Bronchial epithelial cell (primary cell): ENCODE results near the gene RELL2. TPM values are rescaled to one million over a fixed set of nuclear protein-coding genes. Genes with fewer than 3 reads are reported as not detected.

ENCODE experiments used
- DNase-seq: peaks from one replicate; pipeline ENCODE4 v3.0.0-alpha.2; 2010; ENCODE audit warnings: low read depth
- FAIRE-seq: peaks from 2 replicates; lab custom pipeline; 2011; peaks lifted over from hg19 to GRCh38; lab: Jason Lieb, UNC
- H3K27me3 ChIP-seq: 2 replicates; pipeline ENCODE4 v1.5.1; 2011; ENCODE audit warnings: low read length; ENCODE audit not compliant: control insufficient read depth, insufficient read depth
- H3K36me3 ChIP-seq: 2 replicates; pipeline ENCODE4 v1.5.1; 2011; ENCODE audit warnings: low read length; ENCODE audit not compliant: control insufficient read depth, insufficient read depth
- H3K4me3 ChIP-seq: 2 replicates; pipeline ENCODE4 v1.5.1; 2011; ENCODE audit warnings: mild to moderate bottlenecking, low read depth, low read length, control low read depth
- CTCF ChIP-seq: IDR thresholded peaks from 2 replicates; pipeline ENCODE4 v1.5.1; 2011; ENCODE audit warnings: mild to moderate bottlenecking, moderate library complexity, low read length, control low read depth, inconsistent platforms; ENCODE audit not compliant: insufficient read depth, severe bottlenecking
- total RNA-seq: library from RNA; depleted of rRNA; stranded (reverse); fragments of >200 nt; gene quantifications from 2 replicates; pipeline ENCODE4 v1.2.1, GENCODE V29; 2014

Gene RELL2
- total RNA-seq, 1 donor from 2014 or later = 16.6 TPM

DNA sequence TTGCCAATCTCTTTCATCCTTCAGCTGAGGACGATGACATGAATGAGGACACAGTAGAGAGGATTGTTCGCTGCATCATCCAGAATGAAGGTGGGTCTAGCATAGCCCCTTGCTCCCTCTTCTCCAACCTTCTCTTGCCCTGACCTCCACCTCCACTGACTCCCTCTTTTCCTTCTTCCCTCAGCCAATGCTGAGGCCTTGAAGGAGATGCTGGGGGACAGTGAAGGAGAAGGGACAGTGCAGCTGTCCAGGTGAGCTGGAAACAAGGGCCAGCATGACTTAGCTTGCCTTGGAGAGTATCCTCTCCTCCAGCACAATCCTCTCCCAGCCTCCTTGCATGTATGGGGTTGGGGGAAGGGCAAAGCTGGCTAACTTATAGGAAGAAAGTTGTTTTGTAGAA, 2.0 kb downstream of the RELL2 start:
- Histone ChIP-seq H3K4me3 (no peak overlapping the region), H3K27me3 (no peaks in the 10 kb centered on the region), H3K36me3 (peaks cover 3% of the 10 kb centered on the region)
- TF ChIP-seq CTCF = no peak
- FAIRE-seq = no peak
- DNase-seq = no peak

- H3K36me3 ChIP-seq = peaks cover 3% of the 10 kb centered on the region
Observed at GRCh38 chr5:141639357-141640050, 2.7 kb downstream of the RELL2 start.

DNA sequence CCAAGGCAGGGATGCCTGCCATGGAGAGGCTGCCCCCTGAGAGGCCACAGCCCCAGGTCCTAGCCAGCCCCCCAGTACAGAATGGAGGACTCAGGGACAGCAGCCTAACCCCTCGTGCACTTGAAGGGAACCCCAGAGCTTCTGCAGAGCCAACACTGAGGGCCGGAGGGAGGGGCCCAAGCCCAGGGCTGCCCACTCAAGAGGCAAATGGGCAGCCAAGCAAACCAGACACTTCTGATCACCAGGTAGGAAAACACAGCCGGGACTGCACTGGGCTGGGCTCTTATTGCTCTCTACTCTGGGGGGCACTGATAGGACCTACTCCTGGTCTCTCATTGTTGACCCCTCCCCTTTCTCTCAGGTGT, 3.2 kb downstream of the RELL2 start:
- no peak for FAIRE-seq

More at GRCh38 chr5:141639357-141640050, 2.7 kb downstream of the RELL2 start:
- FAIRE-seq (no peak), DNase-seq (no peak)
- no peak overlapping the region for H3K4me3 ChIP-seq
- no peaks in the 10 kb centered on the region for H3K27me3 ChIP-seq
- TF ChIP-seq CTCF = no peak

GRCh38 chr5:141640698-141641097, 3.9 kb downstream of the RELL2 start:
- DNase-seq = no peak
- no peak for TF ChIP-seq CTCF
- no peak for FAIRE-seq
- peaks cover 3% of the 10 kb centered on the region for H3K36me3 ChIP-seq
- H3K27me3 ChIP-seq = no peaks in the 10 kb centered on the region
- H3K4me3 ChIP-seq = no peak overlapping the region

More for the DNA sequence above, 3.2 kb downstream of the RELL2 start:
- no peak for TF ChIP-seq CTCF
- Histone ChIP-seq H3K36me3 (peaks cover 3% of the 10 kb centered on the region), H3K27me3 (no peaks in the 10 kb centered on the region), H3K4me3 (no peak overlapping the region)
- DNase-seq = no peak

- no peak overlapping the region for H3K4me3 ChIP-seq
- TF ChIP-seq CTCF = peak; percentile 34
- DNase-seq = peak; percentile 87
- no peak for FAIRE-seq
- H3K36me3 ChIP-seq = peaks cover 5% of the 10 kb centered on the region
- H3K27me3 ChIP-seq = no peaks in the 10 kb centered on the region
Observed at GRCh38 chr5:141641634-141642267, 5.0 kb downstream of the RELL2 start.
